WERI-Rb-1 (cell line): ENCODE results near the gene KLK4.

Source experiments
- DNase-seq: peaks from one replicate; pipeline ENCODE4 v3.0.0-alpha.2; 2020
- H3K27ac ChIP-seq: fragments of 250-450 bp; sonication (Bioruptor Pico); 2 replicates; pipeline ENCODE4 v1.5.1; 2020; ENCODE audit warnings: mild to moderate bottlenecking, moderate library complexity
- H3K27me3 ChIP-seq: fragments of 250-450 bp; sonication (Bioruptor Pico); 2 replicates; pipeline ENCODE4 v1.5.1; 2021; ENCODE audit warnings: mild to moderate bottlenecking, low read depth, moderate library complexity; ENCODE audit not compliant: insufficient read depth, severe bottlenecking
- H3K36me3 ChIP-seq: fragments of 250-450 bp; sonication (Bioruptor Pico); 2 replicates; pipeline ENCODE4 v1.5.1; 2020; ENCODE audit warnings: mild to moderate bottlenecking, moderate library complexity
- H3K4me3 ChIP-seq: 2 replicates; pipeline ENCODE4 v1.5.1; 2011; ENCODE audit warnings: low read depth, mild to moderate bottlenecking, control low read depth, low read length
- H3K9me3 ChIP-seq: fragments of 250-450 bp; sonication (Bioruptor Pico); 2 replicates; pipeline ENCODE4 v1.5.1; 2021; ENCODE audit warnings: mild to moderate bottlenecking, moderate library complexity; ENCODE audit not compliant: severe bottlenecking
- TF ChIP-seq, protein P1 (sequence below): IDR thresholded peaks from 2 replicates; pipeline ENCODE4 v1.5.1; 2011; ENCODE audit warnings: low read depth, mild to moderate bottlenecking, control low read depth, inconsistent platforms, low read length

The KLK4 gene

DNA sequence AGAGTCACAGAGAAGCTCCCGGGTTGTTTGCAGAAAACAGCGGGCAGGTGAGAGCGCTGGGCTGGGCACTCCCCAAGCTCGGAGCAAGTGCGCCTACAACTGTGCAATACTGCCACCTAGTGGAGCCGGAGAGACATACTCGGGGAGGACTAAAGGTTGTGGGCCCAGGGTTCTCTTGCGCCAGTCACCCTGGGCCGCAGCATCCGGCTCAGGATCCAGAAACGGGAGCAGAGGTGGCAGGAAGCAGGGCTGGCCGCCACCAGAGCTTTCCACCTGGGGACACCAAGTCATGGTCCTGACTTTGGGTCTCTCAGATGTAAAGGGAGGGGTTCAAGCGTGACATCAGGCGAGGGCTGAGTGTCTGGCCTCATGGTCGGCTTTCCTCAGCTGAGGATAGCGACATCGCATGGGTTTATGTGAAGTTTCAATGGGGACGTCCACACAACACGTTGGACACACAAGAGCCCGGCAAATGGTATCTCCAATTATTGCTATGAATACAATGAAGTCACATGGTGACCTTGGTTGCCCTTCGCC lies 11.2 kb upstream of the KLK4 start:
- H3K9me3 ChIP-seq: peaks cover 6% of the 10 kb centered on the region
- no peaks in the 10 kb centered on the region for H3K36me3 ChIP-seq
- peak; percentile 78 for DNase-seq
- peaks cover 82% of the 10 kb centered on the region for H3K27me3 ChIP-seq
- no peak overlapping the region for H3K4me3 ChIP-seq
- H3K27ac ChIP-seq: no peak overlapping the region
- TF ChIP-seq, protein P1, sequence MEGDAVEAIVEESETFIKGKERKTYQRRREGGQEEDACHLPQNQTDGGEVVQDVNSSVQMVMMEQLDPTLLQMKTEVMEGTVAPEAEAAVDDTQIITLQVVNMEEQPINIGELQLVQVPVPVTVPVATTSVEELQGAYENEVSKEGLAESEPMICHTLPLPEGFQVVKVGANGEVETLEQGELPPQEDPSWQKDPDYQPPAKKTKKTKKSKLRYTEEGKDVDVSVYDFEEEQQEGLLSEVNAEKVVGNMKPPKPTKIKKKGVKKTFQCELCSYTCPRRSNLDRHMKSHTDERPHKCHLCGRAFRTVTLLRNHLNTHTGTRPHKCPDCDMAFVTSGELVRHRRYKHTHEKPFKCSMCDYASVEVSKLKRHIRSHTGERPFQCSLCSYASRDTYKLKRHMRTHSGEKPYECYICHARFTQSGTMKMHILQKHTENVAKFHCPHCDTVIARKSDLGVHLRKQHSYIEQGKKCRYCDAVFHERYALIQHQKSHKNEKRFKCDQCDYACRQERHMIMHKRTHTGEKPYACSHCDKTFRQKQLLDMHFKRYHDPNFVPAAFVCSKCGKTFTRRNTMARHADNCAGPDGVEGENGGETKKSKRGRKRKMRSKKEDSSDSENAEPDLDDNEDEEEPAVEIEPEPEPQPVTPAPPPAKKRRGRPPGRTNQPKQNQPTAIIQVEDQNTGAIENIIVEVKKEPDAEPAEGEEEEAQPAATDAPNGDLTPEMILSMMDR: peak; percentile 76

DNA sequence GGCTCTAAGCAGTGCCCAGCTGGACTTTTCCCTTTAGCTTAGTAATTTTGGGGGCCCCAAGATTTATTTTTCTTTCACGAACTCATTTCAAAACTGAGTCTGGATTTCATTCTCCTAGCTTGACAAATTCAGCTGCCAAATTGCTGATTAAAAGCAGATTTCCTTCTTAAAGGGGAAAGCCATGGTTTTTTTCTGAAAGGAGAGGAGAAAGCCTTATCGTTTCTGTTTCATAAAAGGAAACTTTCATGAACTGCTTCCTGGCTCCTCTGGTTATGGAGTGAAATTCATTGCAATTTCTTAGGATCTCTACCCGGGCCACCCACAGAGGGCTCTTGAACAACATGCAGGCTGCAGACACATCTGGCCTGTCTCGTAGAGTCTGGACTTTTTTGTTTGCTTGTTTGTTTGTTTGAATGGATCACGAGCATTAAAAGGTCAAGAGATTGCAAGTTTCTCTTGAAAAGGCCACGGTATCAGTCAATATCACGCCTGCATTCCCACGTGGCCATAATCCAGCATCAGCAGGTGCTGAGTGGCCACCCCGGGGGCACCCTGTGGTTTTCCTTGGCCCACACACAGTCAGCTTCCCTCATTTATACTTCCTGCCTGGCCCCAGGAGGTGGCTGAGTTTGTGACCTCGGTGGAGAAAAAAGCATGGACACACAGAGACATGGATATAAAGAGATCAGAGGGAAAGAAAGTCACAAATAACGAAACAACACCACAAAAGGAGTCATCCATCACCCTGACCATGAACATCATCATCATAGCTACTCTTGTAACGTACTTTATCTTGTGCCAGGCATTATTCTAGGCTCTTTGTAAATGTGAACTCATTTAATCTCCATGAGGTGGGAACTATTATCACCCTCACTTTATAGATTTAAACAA lies 10.5 kb upstream of the KLK4 start:
- H3K27ac ChIP-seq: no peak overlapping the region
- H3K4me3 ChIP-seq: no peak overlapping the region
- H3K36me3 ChIP-seq: no peaks in the 10 kb centered on the region
- DNase-seq: no peak
- TF ChIP-seq, protein P1: no peak
- peaks cover 6% of the 10 kb centered on the region for H3K9me3 ChIP-seq
- peaks cover 82% of the 10 kb centered on the region for H3K27me3 ChIP-seq

DNA sequence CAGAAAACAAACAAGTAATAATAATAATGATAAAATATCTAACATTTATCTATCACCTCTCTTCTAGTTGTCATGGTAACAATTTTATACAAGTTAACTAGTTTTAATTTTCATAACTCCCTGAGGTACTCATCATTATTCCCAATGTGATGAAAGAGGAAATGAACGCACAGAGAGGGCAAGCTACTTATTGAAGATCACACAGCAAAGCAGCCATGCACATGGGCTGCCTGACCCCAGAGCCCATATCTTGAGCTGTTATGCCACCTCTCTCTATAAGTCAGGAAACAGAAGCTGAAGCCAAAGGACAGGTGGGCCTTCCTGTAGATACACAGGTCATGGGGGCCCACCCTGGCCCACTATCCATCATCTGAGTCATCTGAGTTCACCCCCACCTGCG lies 4.9 kb upstream of the KLK4 start:
- H3K27me3 ChIP-seq: peaks cover 74% of the 10 kb centered on the region
- no peak overlapping the region for H3K27ac ChIP-seq
- TF ChIP-seq, protein P1: no peak
- H3K4me3 ChIP-seq: no peak overlapping the region
- H3K36me3 ChIP-seq: no peaks in the 10 kb centered on the region
- no peak for DNase-seq
- H3K9me3 ChIP-seq: peaks cover 6% of the 10 kb centered on the region

DNA sequence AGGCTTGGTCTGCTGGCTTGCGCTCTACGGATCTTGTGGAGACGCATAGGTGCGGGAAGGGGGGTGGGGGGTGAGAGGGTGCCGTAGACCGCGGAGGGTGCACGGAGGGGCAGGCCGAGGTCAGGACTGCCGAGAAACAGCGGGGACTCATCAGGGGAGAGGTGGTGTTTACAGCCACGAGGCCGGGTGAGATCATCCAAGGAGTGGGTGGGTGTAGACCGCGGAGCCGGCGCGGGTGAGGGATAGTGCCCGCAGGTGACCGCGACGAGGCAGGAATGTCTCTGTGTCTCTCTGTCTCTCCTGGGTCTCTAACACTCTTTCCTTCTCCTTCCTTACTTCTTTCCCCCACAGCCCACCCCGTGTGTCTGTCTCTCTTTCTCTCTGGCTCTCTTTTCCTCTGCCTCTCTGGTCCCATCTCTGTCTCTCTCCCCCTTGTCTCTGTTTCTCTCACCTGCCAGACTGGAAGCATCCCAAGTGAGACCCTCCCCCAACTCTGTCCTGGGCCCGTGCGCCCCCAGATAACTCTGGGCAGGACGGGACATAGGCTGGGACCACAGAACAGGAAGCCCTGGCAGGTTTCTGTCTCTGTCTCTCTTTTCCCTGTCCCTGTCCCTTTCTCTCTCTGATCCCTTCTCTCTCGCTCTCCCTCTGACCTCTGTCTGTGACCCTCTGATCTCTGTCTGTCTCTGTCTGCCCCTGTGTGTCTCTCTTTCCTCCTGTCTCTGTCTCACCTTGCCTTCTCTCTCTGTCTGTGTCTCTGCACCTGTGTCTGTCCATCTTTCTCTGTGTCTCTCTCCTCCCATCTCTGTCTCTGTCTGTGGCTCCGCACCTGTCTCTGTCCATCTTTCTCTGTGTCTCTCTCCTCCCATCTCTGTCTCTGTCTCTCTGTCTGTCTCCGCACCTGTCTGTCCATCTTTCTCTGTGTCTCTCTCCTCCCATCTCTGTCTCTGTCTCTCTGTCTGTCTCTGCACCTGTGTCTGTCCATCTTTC lies 1.8 kb upstream of the KLK4 start:
- TF ChIP-seq, protein P1: no peak
- Histone ChIP-seq H3K27me3 (peaks cover 78% of the 10 kb centered on the region), H3K4me3 (no peak overlapping the region), H3K9me3 (no peaks in the 10 kb centered on the region), H3K36me3 (no peaks in the 10 kb centered on the region), H3K27ac (no peak overlapping the region)
- no peak for DNase-seq

DNA sequence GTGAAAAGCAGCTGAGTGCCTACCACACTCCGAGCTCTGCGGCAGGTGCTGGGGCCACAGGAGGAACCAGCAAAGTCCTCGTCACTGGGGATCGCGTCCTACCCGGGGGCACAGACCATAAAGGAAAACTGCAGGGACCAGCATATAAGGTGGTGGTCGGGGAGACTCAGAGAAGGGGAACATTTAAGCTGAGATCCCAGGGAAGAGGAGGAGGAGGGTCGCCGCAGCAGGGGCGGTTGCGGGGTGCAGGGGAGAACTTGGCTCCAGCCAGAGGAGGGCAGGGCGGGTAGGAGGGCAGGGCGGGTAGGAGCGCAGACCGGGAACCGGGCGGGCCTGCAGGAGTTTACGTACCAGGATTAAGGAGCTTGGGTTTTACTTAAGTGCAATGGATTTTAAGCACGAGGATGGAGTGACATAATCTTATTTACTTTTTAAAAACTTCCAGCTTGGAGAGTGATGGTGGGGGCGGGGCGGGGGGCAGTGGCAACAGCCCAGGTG lies 956 bp upstream of the KLK4 start:
- TF ChIP-seq, protein P1: no peak
- H3K4me3 ChIP-seq: no peak overlapping the region
- H3K27ac ChIP-seq: no peak overlapping the region
- H3K27me3 ChIP-seq: peaks cover 81% of the 10 kb centered on the region
- no peak for DNase-seq
- H3K36me3 ChIP-seq: no peaks in the 10 kb centered on the region
- no peaks in the 10 kb centered on the region for H3K9me3 ChIP-seq
